NCI-H2196 (cell line): Measurements from ENCODE around the gene KRTAP4-1.
"Not testable (repeated sequence)": the region's sequence is repeated elsewhere in the genome, so short reads cannot be mapped to it uniquely, and the experiment has no call there.

Experiments used
- DNase-seq: peaks from one replicate; lab custom pipeline; 2025; ENCODE audit not compliant: unreplicated experiment; lab: John Stamatoyannopoulos, UW

Gene KRTAP4-1

GRCh38 chr17:41176744-41177387 is 7.8 kb downstream of the KRTAP4-1 start:
- DNase-seq: no peak

DNA sequence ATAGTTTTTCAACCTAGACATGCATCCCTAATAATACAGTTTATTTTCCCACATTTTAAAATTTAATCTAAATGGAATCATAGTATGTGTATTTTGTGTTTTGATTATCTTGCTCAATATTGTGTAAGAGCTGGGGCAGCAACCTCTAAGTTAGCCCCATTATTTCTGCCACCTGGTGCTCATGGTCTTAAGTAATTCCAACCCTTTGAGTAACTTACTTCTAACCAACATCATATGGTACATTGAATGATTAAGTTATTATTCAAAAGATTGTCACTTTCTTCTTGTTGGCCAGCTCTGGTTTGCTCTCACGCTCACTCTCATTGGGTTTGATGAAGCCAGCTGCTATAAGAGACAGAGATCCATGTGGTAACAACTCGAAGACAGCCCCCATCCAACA is 12.8 kb downstream of the KRTAP4-1 start:
- DNase-seq: no peak

DNA sequence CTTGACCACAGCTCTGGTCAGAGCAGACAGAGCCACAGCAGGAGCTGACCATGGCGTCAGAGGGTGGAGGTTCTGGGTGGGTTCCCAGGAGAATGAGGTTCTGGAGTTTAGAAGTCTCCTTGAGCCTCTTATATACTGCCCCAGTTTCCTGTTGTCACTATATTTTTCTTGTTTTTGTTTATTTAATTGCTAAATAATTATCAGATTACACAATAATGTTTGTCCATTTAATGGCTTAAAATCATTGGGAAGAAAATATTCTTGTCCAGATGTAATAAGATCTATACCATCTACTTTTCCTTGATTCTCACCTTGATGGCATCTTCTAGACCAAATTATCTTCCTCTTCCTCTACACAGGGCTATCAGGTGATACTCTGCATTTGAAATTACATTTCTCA is 16.6 kb downstream of the KRTAP4-1 start, which contains the start of gene KRTAP4-3:
KRTAP4-3 (minus strand) TSS at position 101 of the 400 bp plus-strand sequence; CDS start at position 52, 49 bp downstream.
- DNase-seq: no peak

- no peak for DNase-seq
These were observed 17.1 kb downstream of the KRTAP4-1 start for GRCh38 chr17:41167561-41167960.

DNA sequence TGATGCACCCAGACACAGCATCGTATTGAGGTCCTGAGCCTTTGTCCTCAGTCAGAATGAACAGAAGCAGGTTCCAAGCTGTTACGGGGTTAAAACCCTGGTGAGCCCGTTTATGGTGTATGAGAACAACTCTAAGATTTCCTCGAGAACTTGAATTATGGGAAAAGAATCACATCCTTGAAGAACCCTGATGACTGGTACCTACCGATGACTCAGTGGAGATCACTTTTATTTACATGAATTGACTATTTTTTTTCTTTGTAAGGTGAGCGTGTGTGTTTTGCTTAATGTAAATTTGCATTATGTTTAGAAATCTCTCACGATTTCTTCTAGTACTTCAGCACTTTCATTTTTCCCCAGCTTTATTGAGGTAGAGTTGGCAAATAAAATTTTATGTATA is 20.9 kb downstream of the KRTAP4-1 start:
- no peak for DNase-seq

GRCh38 chr17:41160648-41161047 is 24.1 kb downstream of the KRTAP4-1 start, which contains the start of gene KRTAP4-4:
Gene KRTAP4-4, minus strand, starts transcription at chr17:41160748. Its CDS starts 57 bp downstream, at chr17:41160691.
- DNase-seq: no peak

DNA sequence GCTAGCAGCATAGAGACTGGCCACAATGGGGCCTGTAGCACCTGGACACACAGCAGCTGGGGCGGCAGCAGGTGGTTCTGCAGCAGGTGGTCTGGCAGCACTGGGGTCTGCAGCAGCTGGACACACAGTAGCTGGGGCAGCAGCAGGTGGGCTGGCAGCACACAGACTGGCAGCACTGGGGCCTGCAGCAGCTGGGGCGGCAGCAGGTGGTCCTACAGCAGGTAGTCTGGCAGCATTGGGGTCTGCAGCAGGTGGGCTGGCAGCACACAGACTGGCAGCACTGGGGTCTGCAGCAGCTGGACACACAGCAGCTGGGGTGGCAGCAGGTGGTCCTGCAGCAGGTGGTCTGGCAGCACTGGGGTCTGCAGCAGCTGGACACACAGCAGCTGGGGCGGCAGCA is 24.5 kb downstream of the KRTAP4-1 start:
- DNase-seq: not testable (repeated sequence)

- DNase-seq: no peak
These were observed 30.9 kb downstream of the KRTAP4-1 start for GRCh38 chr17:41153856-41154255.

DNA sequence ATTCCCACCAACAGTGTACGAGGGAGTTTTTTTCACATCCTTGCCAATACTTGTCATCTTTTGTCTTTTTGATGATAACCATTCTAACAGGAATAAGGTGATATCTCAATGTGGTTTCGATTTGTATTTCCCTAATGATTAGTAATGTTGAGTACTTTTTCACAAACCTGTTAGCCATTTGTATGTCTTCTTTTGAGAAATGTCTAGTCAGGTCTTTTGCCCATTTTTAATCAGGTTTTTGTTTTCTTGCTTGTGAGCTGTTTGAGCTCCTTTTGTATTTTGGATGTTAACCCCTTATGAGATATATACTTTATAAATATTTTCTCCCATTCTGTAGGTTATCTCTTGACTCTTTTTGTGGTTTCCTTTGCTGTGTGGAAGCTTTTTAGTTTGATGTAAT is 33.2 kb downstream of the KRTAP4-1 start:
- no peak for DNase-seq

DNA sequence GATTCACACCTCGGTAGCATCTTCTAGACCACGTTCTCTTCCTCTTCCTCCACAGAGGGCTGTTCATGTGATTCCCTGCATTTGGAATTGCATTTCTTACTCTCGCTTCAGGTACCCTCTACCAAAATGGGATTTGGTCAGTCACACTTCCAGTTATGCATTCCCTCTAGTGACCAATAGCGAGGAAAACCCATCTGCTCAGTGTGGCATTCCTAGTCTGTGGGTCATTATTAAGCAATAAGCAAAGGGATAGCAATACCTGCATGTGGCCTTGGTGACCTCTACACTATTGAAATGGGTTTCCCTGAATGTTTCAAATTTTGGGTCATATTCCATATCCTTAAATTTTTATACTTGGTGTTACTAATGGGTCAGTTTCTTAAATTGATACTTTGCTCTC is 34.7 kb downstream of the KRTAP4-1 start:
- no peak for DNase-seq

DNA sequence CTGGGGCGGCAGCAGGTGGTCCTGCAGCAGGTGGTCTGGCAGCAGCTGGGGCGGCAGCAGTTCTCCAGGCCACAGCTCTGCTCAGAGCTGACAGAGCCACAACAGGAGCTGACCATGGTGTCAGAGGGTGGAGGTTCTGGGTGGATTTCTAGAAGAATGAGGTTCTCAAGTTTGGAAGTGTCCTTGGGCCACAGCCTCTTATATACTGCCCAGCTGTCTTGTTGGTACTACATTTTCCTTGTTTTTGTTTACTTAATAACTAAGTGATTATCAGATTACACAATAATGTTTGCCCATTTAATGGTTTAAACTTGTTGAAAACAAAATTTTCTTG is 35.1 kb downstream of the KRTAP4-1 start, which contains the start of gene KRTAP4-5:
KRTAP4-5 (minus strand) TSS at position 174 of the 334 bp plus-strand sequence; CDS start at position 116, 58 bp downstream.
- DNase-seq: no peak

DNA sequence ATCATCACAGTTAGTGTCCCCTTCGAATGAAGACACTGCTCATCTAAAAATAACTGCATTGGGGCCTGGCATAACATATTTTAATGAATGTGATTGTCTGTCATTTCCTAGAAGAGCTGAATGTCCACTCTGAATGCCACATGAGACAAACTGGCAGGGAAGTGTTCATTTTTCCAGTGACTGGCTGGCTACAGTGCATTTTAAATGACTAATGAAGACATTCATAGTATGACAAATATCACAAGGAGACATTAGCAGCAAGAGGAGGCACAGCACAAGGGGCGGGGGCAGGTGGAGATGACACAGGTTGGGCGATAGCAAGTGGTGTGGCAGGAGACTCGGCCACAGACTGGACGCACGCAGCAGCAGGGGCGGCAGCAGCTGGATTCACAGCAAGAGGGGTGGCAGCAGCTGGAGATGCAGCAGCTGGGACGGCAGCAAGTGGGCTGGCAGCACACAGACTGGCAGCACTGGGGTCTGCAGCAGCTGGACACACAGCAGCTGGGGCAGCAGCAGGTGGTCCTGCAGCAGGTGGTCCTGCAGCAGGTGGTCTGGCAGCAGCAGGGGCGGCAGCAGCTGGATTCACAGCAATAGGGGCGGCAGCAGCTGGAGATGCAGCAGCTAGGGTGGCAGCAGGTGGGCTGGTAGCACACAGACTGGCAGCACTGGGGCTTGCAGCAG is 35.6 kb downstream of the KRTAP4-1 start:
- DNase-seq: not testable (repeated sequence)

DNA sequence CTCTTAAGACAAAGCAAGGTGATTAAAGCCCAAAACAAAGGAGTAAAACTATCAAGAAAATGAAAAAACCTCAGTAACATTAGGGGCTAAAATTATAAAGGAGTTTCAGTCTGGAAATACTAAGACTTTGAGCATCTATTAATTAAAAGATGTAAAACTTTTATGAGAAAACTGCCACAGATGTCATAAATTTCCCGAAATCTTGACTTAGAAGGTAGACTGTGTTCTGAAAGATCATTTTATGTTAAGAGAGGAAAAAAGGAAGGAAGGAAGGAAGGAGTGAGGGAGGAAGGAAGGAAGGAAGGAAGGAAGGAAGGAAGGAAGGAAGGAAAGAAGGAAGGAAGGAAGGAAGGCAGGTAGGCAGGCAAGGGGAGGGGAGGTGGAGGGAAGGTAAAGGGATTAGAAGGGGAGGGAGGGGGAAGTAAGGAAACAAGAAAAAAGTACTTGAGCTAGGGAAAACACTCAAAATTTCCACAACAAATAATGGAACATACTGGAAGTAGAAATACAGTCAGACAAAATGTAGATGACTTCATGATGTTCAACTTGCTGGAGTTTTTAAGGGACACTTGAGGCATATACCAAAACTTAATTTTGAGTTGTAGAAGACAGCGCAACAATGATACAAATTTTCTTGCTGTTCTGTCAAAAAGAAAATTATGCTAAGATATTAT is 37.0 kb downstream of the KRTAP4-1 start:
- DNase-seq: no peak

DNA sequence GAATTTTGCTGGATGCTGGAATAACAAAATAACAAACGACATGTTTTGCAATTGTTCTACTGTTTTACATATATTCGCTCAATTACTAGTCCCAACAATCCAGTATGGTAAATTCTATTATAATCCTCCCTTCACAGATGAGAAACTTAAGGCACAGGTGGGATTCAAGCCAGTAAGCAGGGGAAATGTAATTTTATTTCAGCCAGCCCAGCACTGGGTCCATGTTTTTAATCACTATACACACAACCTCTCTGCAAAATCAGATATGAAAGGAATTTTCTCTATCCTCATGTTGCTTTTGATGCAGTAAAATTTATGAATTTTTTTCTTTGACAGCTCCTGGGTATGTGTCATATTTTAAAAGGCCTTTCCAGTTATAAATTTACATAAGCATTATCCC is 39.5 kb downstream of the KRTAP4-1 start:
- DNase-seq: no peak

DNA sequence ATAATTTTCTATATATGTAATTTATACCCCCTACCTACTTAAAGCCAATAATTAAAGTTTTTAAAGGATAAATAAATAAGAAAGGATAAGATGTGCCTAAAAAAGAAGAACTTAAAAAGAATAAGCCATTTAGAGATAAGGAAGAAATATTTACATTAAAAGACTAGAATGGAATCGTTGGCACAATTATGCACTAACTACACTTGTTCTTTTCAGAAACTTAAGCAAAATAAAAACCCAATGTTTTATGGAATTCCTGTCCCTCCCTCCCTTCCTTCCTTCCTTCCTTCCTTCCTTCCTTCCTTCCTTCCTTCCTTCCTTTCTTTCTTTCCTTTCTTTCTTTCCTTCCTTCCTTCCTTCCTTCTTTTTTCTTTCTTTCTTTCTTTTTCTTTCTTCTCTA is 39.9 kb downstream of the KRTAP4-1 start:
- no peak for DNase-seq

- DNase-seq: no peak
These were observed 43.4 kb downstream of the KRTAP4-1 start for GRCh38 chr17:41141361-41141760.

- no peak for DNase-seq
These were observed 44.2 kb downstream of the KRTAP4-1 start, which contains the start of gene KRTAP4-6 for GRCh38 chr17:41140360-41141131. Gene KRTAP4-6, minus strand, starts transcription at chr17:41140544. Its CDS starts 57 bp downstream, at chr17:41140487.

DNA sequence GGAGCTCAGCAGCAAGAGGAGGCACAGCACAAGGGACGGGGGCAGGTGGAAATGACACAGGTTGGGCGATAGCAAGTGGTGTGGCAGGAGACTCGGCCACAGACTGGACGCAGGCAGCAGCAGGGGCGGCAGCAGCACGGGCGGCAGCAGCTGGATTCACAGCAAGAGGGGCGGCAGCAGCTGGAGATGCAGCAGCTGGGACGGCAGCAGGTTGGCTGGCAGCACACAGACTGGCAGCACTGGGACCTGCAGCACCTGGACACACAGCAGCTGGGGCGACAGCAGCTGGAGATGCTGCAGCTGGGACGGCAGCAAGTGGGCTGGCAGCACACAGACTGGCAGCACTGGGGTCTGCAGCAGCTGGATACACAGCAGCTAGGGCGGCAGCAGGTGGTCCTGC is 44.8 kb downstream of the KRTAP4-1 start:
- not testable (repeated sequence) for DNase-seq
